HEK293T (cell line): Measurements from ENCODE around the gene LRRC70.
"Not testable (repeated sequence)": the region's sequence is repeated elsewhere in the genome, so short reads cannot be mapped to it uniquely, and the experiment has no call there.

ENCODE experiments used
- ARNT ChIP-seq: fragments of 450-650 bp; IDR thresholded peaks from 2 replicates; pipeline ENCODE4 v1.6.1; 2017; ENCODE audit warnings: mild to moderate bottlenecking
- BHLHE40 ChIP-seq: fragments of 450-650 bp; IDR thresholded peaks from 2 replicates; pipeline ENCODE4 v1.6.1; 2016; ENCODE audit warnings: mild to moderate bottlenecking, moderate library complexity, borderline replicate concordance
- FOXM1 ChIP-seq: fragments of 450-650 bp; IDR thresholded peaks from 2 replicates; pipeline ENCODE4 v1.6.1; 2017; ENCODE audit warnings: mild to moderate bottlenecking, borderline replicate concordance
- HDGF ChIP-seq: fragments of 450-650 bp; IDR thresholded peaks from 2 replicates; pipeline ENCODE4 v1.6.1; 2017; ENCODE audit warnings: antibody characterized with exemption, borderline replicate concordance
- NFRKB ChIP-seq: fragments of 450-650 bp; IDR thresholded peaks from 2 replicates; pipeline ENCODE4 v1.6.1; 2016; ENCODE audit warnings: mild to moderate bottlenecking, moderate library complexity
- SP1 ChIP-seq: fragments of 450-650 bp; IDR thresholded peaks from 2 replicates; pipeline ENCODE4 v1.6.1; 2017
- SUZ12 ChIP-seq: fragments of 450-650 bp; IDR thresholded peaks from 2 replicates; pipeline ENCODE4 v1.6.1; 2016; ENCODE audit warnings: mild to moderate bottlenecking
- TARDBP ChIP-seq: fragments of 450-650 bp; IDR thresholded peaks from 2 replicates; pipeline ENCODE4 v1.6.1; 2016

GRCh38 chr5:62565740-62566139, 12.9 kb upstream of the LRRC70 start:
- TF ChIP-seq SP1, BHLHE40, HDGF, NFRKB, TARDBP, ARNT, SUZ12, FOXM1: not testable (repeated sequence)
